Sigmoid colon (tissue), 4 donors: ENCODE data around the gene SLC2A1.

ENCODE experiments used
- CTCF ChIP-seq, 4 experiments: fragments of 450-650 bp in 3 of 4; fragments of 200-600 bp in 1 of 4; IDR thresholded peaks; one replicate each; pipeline ENCODE4 v1.5.1; 2016 to 2019; ENCODE audit warnings: antibody characterized with exemption in 4 of 4, mild to moderate bottlenecking in 3 of 4, moderate library complexity in 2 of 4
- EP300 ChIP-seq, 4 donors: sonication (generic); formaldehyde crosslinking; IDR thresholded peaks; one replicate each; pipeline ENCODE4 v1.6.1; 2017; ENCODE audit warnings: antibody characterized with exemption in 4 of 4
- POLR2A ChIP-seq, 2 donors: fragments of 450-650 bp; IDR thresholded peaks; one replicate each; pipeline ENCODE4 v1.6.1; 2016; ENCODE audit warnings: antibody characterized with exemption in 2 of 2, mild to moderate bottlenecking in 2 of 2, moderate library complexity in 2 of 2
- POLR2AphosphoS5 ChIP-seq, 4 donors: sonication (generic); formaldehyde crosslinking; IDR thresholded peaks; one replicate each; pipeline ENCODE4 v1.6.1; 2017; ENCODE audit warnings: antibody characterized with exemption in 4 of 4

- no peak for TF ChIP-seq CTCF (IDR thresholded peaks at IDR 0.05)
- no peak for TF ChIP-seq EP300 (IDR thresholded peaks at IDR 0.05)
- TF ChIP-seq POLR2A (IDR thresholded peaks at IDR 0.05), result no peak
- TF ChIP-seq POLR2AphosphoS5 (IDR thresholded peaks at IDR 0.05), result no peak
These were observed 3.2 kb downstream of the SLC2A1 start for GRCh38 chr1:42955311-42956063.
